Naive thymus-derived CD4-positive, alpha-beta T cell (primary cell): Measurements from ENCODE around the gene CTBP2. TPM values are rescaled to one million over a fixed set of nuclear protein-coding genes. Genes with fewer than 3 reads are reported as not detected.

Source experiments
- ATAC-seq: fragments of 150-1000 bp; cut with Tn5 transposase; 2 replicates; pipeline ENCODE4 v1.10.0; 2021; ENCODE audit warnings: mild to moderate bottlenecking, moderate library complexity
- CTCF ChIA-PET: fragments of 350-600 bp; sonication (Branson Sonifier 250); formaldehyde crosslinking; loops from one replicate; lab custom pipeline; 2021; ENCODE audit warnings: antibody characterized with exemption; lab: Charles Lee
- POLR2A ChIA-PET: fragments of 350-600 bp; sonication (Branson Sonifier 250); formaldehyde crosslinking; loops from one replicate; lab custom pipeline; 2021; ENCODE audit warnings: antibody characterized with exemption, inconsistent platforms; lab: Charles Lee
- DNase-seq, 9 donors: peaks; one replicate each; pipeline versions ENCODE4 v3.0.0 to v3.0.0-alpha.2; 2020 to 2022; ENCODE audit warnings: mixed read lengths in 1 of 9
- H3K27ac ChIP-seq: one replicate; pipeline ENCODE4 v1.7.0; 2013; ENCODE audit warnings: mild to moderate bottlenecking, low read depth, low read length, moderate library complexity
- H3K27me3 ChIP-seq, 2 donors: one replicate each; pipeline ENCODE4 v1.7.0; 2013; ENCODE audit warnings: low read length in 2 of 2, mild to moderate bottlenecking in 2 of 2, moderate library complexity in 2 of 2; ENCODE audit not compliant: control insufficient read depth in 2 of 2, insufficient read depth in 2 of 2
- H3K36me3 ChIP-seq, 3 experiments: 1 replicate in 2 of 3; 2 replicates in 1 of 3; pipeline ENCODE4 v1.7.0; 2013; ENCODE audit warnings: low read length in 3 of 3, mild to moderate bottlenecking in 3 of 3, moderate library complexity in 1 of 3; ENCODE audit not compliant: insufficient read depth in 3 of 3, control insufficient read depth in 2 of 3
- H3K4me1 ChIP-seq, 2 donors: one replicate each; pipeline ENCODE4 v1.7.0; 2013; ENCODE audit warnings: low read length in 2 of 2, mild to moderate bottlenecking in 2 of 2, moderate library complexity in 1 of 2; ENCODE audit not compliant: control insufficient read depth in 2 of 2, insufficient read depth in 2 of 2
- H3K4me3 ChIP-seq: 2 replicates; pipeline ENCODE4 v1.7.0; 2013; ENCODE audit warnings: mild to moderate bottlenecking, low read length
- H3K9me3 ChIP-seq, 3 experiments: 1 replicate in 2 of 3; 2 replicates in 1 of 3; pipeline ENCODE4 v1.7.0; 2013; ENCODE audit warnings: low read length in 3 of 3; ENCODE audit not compliant: control insufficient read depth in 2 of 3
- H3K27ac Mint-ChIP-seq, 9 donors: one replicate each; pipeline ENCODE4 v1.8.0; 2020 to 2022; ENCODE audit warnings: mixed read lengths in 9 of 9, mild to moderate bottlenecking in 8 of 9, moderate library complexity in 5 of 9, inconsistent platforms in 2 of 9
- H3K27me3 Mint-ChIP-seq, 5 donors: one replicate each; pipeline ENCODE4 v1.8.0; 2021 to 2022; ENCODE audit warnings: mixed read lengths in 5 of 5, mild to moderate bottlenecking in 1 of 5
- H3K36me3 Mint-ChIP-seq, 5 donors: one replicate each; pipeline ENCODE4 v1.8.0; 2020 to 2022; ENCODE audit warnings: mixed read lengths in 5 of 5, mild to moderate bottlenecking in 3 of 5, inconsistent platforms in 1 of 5
- H3K4me1 Mint-ChIP-seq, 7 donors: one replicate each; pipeline ENCODE4 v1.8.0; 2020 to 2022; ENCODE audit warnings: mixed read lengths in 7 of 7, mild to moderate bottlenecking in 3 of 7, inconsistent platforms in 1 of 7
- H3K4me3 Mint-ChIP-seq, 10 donors: one replicate each; pipeline ENCODE4 v1.8.0; 2020 to 2022; ENCODE audit warnings: mild to moderate bottlenecking in 10 of 10, mixed read lengths in 10 of 10, moderate library complexity in 6 of 10, inconsistent platforms in 2 of 10
- H3K9me3 Mint-ChIP-seq, 11 donors: one replicate each; pipeline ENCODE4 v1.8.0; 2020 to 2022; ENCODE audit warnings: mixed read lengths in 11 of 11, mild to moderate bottlenecking in 4 of 11, inconsistent platforms in 1 of 11, moderate library complexity in 1 of 11
- intact Hi-C, 2 donors: fragments of 100-400 bp; cut with micrococcal nuclease; formaldehyde crosslinking; loops; one replicate each; pipeline ENCODE4 v1.15.1; 2023
- polyA plus RNA-seq, 2 donors: library from polyadenylated mRNA; unstranded; fragments of 300-500 nt; fragmentation: Illumina TruSeq; gene quantifications; one replicate each; pipeline ENCODE4 v1.2.3, GENCODE V29; 2021
- total RNA-seq, 6 experiments: library from RNA in 5 of 6; stranded (reverse) in 5 of 6; gene quantifications; 1 replicate in 5 of 6; 2 replicates in 1 of 6; pipeline ENCODE4 v1.2.3 and lab custom pipeline; 2021 to 2026

The CTBP2 gene
- total and polyA plus RNA-seq, 7 experiments from 2014 or later: 0.05 to 39.5 (median 1.7) TPM; not detected in 1

DNA sequence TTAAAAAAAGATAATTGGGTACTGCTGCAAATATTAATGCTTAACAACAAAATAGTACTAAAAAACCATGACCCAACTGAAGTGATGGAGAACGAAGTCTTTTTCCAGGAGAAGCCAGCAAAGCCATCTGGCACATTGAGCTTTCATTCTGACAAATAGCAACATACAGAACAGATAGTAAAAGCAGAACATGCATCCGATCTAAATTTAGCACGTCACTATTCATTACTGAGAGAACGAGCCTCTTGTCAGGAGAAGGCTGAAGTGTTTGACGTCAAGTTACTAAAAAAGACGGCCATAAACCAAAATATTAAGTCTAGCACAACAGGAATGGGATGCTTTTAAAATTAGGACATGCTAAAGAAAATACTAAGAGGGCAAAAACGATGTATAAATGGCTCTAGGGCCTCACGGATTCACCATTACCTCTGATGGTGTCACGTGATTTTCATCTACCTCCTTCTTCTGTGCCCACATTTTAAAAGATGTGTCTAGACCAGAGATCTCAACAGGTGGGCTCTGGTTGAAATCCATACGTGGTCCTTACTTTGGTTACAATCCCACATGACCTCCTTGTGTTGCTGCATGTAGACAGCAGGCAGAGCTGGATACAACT, 52.3 kb downstream of the CTBP2 start:
- no peak overlapping the region for H3K27ac Mint-ChIP-seq
- no peak for ATAC-seq
- CTCF ChIA-PET: no interaction called here

DNA sequence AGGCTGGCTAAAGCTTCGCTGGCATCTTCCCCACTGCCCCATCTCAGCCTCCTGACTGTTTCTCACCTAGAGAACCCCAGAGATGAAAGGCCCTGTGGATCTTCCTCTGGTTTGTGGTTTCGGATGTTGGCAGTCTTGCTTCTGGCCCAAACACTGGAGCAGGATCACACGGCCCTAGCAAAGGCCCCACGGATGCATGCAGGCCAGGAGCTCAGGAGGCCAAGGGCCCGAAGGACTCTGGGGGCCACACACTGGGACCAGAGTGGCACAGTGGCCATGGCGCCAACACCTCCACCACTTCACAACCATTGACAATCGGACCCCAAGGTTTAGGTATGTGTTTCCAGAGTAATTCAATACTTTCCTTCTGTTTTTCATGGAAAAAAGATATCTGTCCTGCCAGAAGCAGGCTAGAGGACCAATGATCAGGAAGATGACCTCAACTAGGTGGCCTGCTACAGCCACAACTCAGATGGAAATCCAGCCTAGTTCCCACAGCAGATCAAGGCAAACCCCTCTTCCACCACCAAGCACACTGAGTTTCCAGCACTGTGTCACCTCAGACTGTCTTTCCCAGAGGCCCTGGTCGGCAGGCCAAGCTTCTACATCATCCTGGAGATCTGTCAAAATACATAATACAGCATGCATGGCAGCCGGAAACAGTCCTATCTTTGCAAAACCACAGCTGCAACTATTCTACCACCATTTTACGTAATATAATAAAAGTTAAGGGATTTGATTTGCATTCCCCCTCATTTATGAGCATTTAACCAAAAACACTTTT, 53.0 kb downstream of the CTBP2 start:
- DNase-seq: no peak
- no peak for ATAC-seq
- peaks cover 0 to 12% (median 4%) of the 10 kb centered on the region in 11 donors for H3K9me3 Mint-ChIP-seq
- Histone ChIP-seq H3K4me1 (no peaks in the 10 kb centered on the region), H3K27ac (no peak overlapping the region), H3K4me3 (no peak overlapping the region), H3K9me3 (peaks cover 0 to 4% (median 0%) of the 10 kb centered on the region in 3 experiments), H3K36me3 (no peaks in the 10 kb centered on the region), H3K27me3 (no peaks in the 10 kb centered on the region)
- CTCF ChIA-PET: no interaction called here
- peaks cover 0 to 8% (median 0%) of the 10 kb centered on the region in 5 donors for H3K36me3 Mint-ChIP-seq
- no peak overlapping the region for H3K4me3 Mint-ChIP-seq
- intact Hi-C loops: no loop called here
- H3K27ac Mint-ChIP-seq: no peak overlapping the region
- H3K4me1 Mint-ChIP-seq: peaks cover 0 to 4% (median 0%) of the 10 kb centered on the region in 7 donors
- H3K27me3 Mint-ChIP-seq: peaks cover 0 to 8% (median 4%) of the 10 kb centered on the region in 5 donors
- POLR2A ChIA-PET: no interaction called here

More for the DNA sequence above, 52.3 kb downstream of the CTBP2 start:
- no peaks in the 10 kb centered on the region for H3K27me3 ChIP-seq
- POLR2A ChIA-PET: no interaction called here
- peaks cover 0 to 4% (median 0%) of the 10 kb centered on the region in 7 donors for H3K4me1 Mint-ChIP-seq
- H3K9me3 Mint-ChIP-seq: peaks cover 0 to 12% (median 4%) of the 10 kb centered on the region in 11 donors
- no peaks in the 10 kb centered on the region for H3K4me1 ChIP-seq
- DNase-seq: no peak
- no peak overlapping the region for H3K27ac ChIP-seq
- peaks cover 0 to 8% (median 0%) of the 10 kb centered on the region in 5 donors for H3K36me3 Mint-ChIP-seq
- H3K9me3 ChIP-seq: peaks cover 0 to 4% (median 0%) of the 10 kb centered on the region in 3 experiments
- H3K4me3 ChIP-seq: no peak overlapping the region
- H3K36me3 ChIP-seq: no peaks in the 10 kb centered on the region
- peaks cover 0 to 8% (median 4%) of the 10 kb centered on the region in 5 donors for H3K27me3 Mint-ChIP-seq
- no peak overlapping the region for H3K4me3 Mint-ChIP-seq
- intact Hi-C loops: no loop called here

DNA sequence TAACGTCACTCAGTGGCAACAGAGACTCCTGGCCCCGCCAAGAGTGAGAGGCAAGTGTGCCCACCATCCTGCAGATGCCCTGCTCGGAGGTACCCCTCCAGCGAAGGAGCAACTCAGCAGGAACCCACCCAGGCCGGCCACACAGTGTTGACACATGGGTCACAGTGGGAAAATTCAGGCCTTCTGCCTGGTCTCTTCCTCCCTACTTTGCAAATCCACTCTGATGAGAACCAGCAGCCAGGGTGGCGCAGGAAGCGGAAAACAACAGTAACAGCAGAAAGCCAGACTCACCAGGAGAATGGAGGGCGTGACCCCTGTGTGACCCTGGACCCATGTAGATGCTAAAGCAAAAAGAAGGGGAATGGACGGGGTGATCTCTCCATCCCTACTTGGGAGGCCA, 53.8 kb downstream of the CTBP2 start:
- POLR2A ChIA-PET: no interaction called here

DNA sequence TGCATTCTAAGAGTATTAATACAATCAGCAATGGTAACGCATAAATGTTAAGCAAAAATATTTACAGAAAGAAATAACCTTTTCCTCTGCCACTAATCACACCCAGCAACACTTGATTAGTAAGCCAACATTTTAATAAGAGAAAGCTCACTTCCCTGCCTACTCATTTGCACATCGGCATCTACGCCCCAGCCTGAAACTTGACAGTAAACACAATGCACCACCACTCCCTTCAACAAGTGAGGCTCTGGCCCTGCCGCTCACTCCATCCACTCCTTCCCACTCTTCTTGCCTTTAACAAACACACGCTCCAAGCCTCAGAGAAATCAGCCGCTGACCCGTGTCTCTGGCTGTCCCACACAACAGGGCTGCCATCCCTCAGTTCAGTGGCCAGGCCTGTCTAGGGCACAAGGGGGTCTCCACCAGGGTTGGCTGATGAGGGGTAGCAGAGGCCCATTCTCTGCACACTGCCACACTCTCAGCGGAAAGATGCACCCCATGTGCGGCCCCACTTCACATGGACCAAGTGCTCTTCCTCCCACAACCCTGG, 54.6 kb downstream of the CTBP2 start:
- no peaks in the 10 kb centered on the region for H3K27me3 ChIP-seq
- no peaks in the 10 kb centered on the region for H3K36me3 ChIP-seq
- no peak overlapping the region for H3K27ac ChIP-seq
- Mint-ChIP-seq H3K27ac (no peak overlapping the region), H3K27me3 (peaks cover 0 to 8% (median 0%) of the 10 kb centered on the region in 5 donors), H3K36me3 (peaks cover 0 to 8% (median 0%) of the 10 kb centered on the region in 5 donors), H3K9me3 (peaks cover 0 to 12% (median 4%) of the 10 kb centered on the region in 11 donors), H3K4me1 (peaks cover 0 to 8% (median 0%) of the 10 kb centered on the region in 7 donors), H3K4me3 (no peak overlapping the region)
- CTCF ChIA-PET: no interaction called here
- H3K4me3 ChIP-seq: no peak overlapping the region
- H3K9me3 ChIP-seq: peaks cover 0 to 4% (median 0%) of the 10 kb centered on the region in 3 experiments
- DNase-seq (no peak), ATAC-seq (no peak)
- no peaks in the 10 kb centered on the region for H3K4me1 ChIP-seq
- intact Hi-C loops: no loop called here
- POLR2A ChIA-PET: no interaction called here

More for the DNA sequence above, 53.8 kb downstream of the CTBP2 start:
- Histone ChIP-seq H3K4me1 (no peaks in the 10 kb centered on the region), H3K36me3 (no peaks in the 10 kb centered on the region), H3K27me3 (no peaks in the 10 kb centered on the region), H3K4me3 (no peak overlapping the region), H3K9me3 (peaks cover 0 to 4% (median 0%) of the 10 kb centered on the region in 3 experiments), H3K27ac (no peak overlapping the region)
- intact Hi-C loops: no loop called here
- Mint-ChIP-seq H3K9me3 (peaks cover 0 to 12% (median 4%) of the 10 kb centered on the region in 11 donors), H3K4me3 (no peak overlapping the region), H3K27ac (no peak overlapping the region), H3K27me3 (peaks cover 0 to 8% (median 3%) of the 10 kb centered on the region in 5 donors), H3K36me3 (peaks cover 0 to 8% (median 0%) of the 10 kb centered on the region in 5 donors), H3K4me1 (peaks cover 0 to 8% (median 0%) of the 10 kb centered on the region in 7 donors)
- CTCF ChIA-PET: no interaction called here
- DNase-seq (no peak), ATAC-seq (no peak)

DNA sequence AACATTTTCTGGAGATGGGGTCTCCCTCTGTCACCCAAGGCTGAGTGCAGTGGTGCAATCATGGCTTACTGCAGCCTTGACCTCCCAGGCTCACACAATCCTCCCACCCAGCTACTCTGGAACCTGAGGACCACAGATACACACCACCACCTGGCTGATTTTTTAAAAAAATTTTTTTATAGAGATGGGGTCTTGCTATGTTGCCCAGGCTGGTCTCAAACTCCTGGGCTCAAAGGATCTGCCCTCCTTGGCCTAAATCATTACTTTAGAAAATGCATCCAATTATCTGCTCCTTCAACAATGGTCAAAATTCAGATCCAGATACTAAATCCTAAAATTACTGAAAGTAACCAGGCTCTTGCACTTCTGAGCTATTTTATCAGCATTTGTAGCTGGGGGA, 55.2 kb downstream of the CTBP2 start:
- H3K4me3 Mint-ChIP-seq: no peak overlapping the region
- H3K27me3 Mint-ChIP-seq: peaks cover 0 to 8% (median 0%) of the 10 kb centered on the region in 5 donors

DNA sequence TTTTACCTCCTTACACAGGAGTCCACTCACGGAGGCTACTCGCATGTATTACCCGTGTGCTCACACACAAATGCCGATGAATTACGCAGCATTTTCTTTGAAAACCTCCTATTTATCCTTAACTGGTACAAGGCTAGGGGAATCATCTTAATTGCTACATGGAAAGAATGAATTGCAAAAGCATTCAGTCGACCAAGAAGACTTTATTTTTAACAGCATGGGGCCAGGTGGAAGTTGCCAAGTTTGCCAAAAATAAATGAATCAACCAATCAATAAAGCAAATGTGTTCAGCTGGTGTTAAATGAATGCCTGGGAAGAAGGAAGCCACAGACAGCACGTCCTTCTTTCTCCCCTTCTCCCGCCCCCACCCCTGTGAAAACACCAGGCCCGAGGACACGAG, 55.8 kb downstream of the CTBP2 start:
- Mint-ChIP-seq H3K4me1 (peaks cover 0 to 8% (median 0%) of the 10 kb centered on the region in 7 donors), H3K36me3 (peaks cover 0 to 8% (median 0%) of the 10 kb centered on the region in 5 donors), H3K4me3 (no peak overlapping the region), H3K27ac (no peak overlapping the region), H3K9me3 (peaks cover 0 to 12% (median 4%) of the 10 kb centered on the region in 11 donors), H3K27me3 (peaks cover 0 to 8% (median 0%) of the 10 kb centered on the region in 5 donors)
- intact Hi-C loops: no loop called here
- H3K4me1 ChIP-seq: no peaks in the 10 kb centered on the region
- no peak for ATAC-seq
- ChIA-PET POLR2A (no interaction called here), CTCF (interaction anchor here (0.6 kb wide), 1 partner anchor 674 kb away, joined by 4 read pairs; no protein-coding TSS in a partner anchor)
- H3K4me3 ChIP-seq: no peak overlapping the region
- H3K9me3 ChIP-seq: peaks cover 0 to 4% (median 0%) of the 10 kb centered on the region in 3 experiments
- H3K36me3 ChIP-seq: no peaks in the 10 kb centered on the region
- H3K27me3 ChIP-seq: no peaks in the 10 kb centered on the region
- H3K27ac ChIP-seq: no peak overlapping the region
- DNase-seq: no peak

More for the DNA sequence above, 55.2 kb downstream of the CTBP2 start:
- Histone ChIP-seq H3K27me3 (no peaks in the 10 kb centered on the region), H3K9me3 (peaks cover 0 to 4% (median 0%) of the 10 kb centered on the region in 3 experiments), H3K36me3 (no peaks in the 10 kb centered on the region), H3K4me3 (no peak overlapping the region), H3K27ac (no peak overlapping the region), H3K4me1 (no peaks in the 10 kb centered on the region)
- intact Hi-C loops: no loop called here
- Mint-ChIP-seq H3K27ac (no peak overlapping the region), H3K4me1 (peaks cover 0 to 8% (median 0%) of the 10 kb centered on the region in 7 donors), H3K9me3 (peaks cover 0 to 12% (median 4%) of the 10 kb centered on the region in 11 donors), H3K36me3 (peaks cover 0 to 8% (median 0%) of the 10 kb centered on the region in 5 donors)
- ChIA-PET POLR2A (no interaction called here), CTCF (interaction anchor here (0.6 kb wide), 1 partner anchor 674 kb away, joined by 4 read pairs; no protein-coding TSS in a partner anchor)
- DNase-seq: no peak
- ATAC-seq: no peak
